ENCODE results near the gene MARCHF9. TPM values are rescaled to one million over a fixed set of nuclear protein-coding genes. Genes with fewer than 3 reads are reported as not detected.

Gene MARCHF9
- total and polyA plus RNA-seq, 2 donors (not counting 1 experiment from before 2014, with no cell fraction given): 81.4 to 128 TPM

GRCh38 chr12:57718641-57719528, 36.0 kb upstream of the MARCHF9 start:
- peaks cover 3 to 62% of the 10 kb centered on the region in 2 experiments for H3K36me3 ChIP-seq (replicated peaks in 1 of 2; ENCODE audit: control extremely low read depth in 1 of 2, control insufficient read depth in 1 of 2, extremely low read depth in 1 of 2, insufficient read depth in 2 of 2, low read length in 1 of 2)
- Mint-ChIP-seq H3K4me3 (no peak overlapping the region), H3K9me3 (ENCODE audit: insufficient read depth) (no peaks in the 10 kb centered on the region), H3K4me1 (peaks cover 14% of the 10 kb centered on the region), H3K27ac (no peak overlapping the region), H3K27me3 (no peaks in the 10 kb centered on the region)
- TF ChIP-seq CTCF (IDR thresholded peaks at IDR 0.05) (no peak), EZH2 (IDR thresholded peaks at IDR 0.05; ENCODE audit: borderline replicate concordance, insufficient read depth, low read depth, low read length, poor library complexity, severe bottlenecking) (no peak)
- H3K27ac ChIP-seq (ENCODE audit: low read length in 2 of 2): no peak overlapping the region
- H3K4me2 ChIP-seq (replicated peaks; ENCODE audit: low read depth, low read length, poor library complexity, severe bottlenecking): no peak overlapping the region
- DNase-seq: no peak
- H3K9ac ChIP-seq (ENCODE audit: low read length): no peak overlapping the region
- CTCF ChIA-PET: no interaction called here
- intact Hi-C loops (cut with micrococcal nuclease): no loop called here
- POLR2A ChIA-PET: interaction anchor here (0.6 kb wide), 1 partner anchor 967 kb away, joined by 7 read pairs; no protein-coding TSS in a partner anchor
- H3K4me3 ChIP-seq (ENCODE audit: control extremely low read depth in 1 of 5, extremely low read depth in 1 of 5, insufficient read depth in 1 of 5, low read depth in 2 of 5, low read length in 4 of 5): no peak overlapping the region
- H3K27me3 ChIP-seq (replicated peaks in 1 of 4; ENCODE audit: control extremely low read depth in 1 of 4, control insufficient read depth in 3 of 4, insufficient read depth in 4 of 4, low read length in 3 of 4): no peaks in the 10 kb centered on the region
- peaks cover 29% of the 10 kb centered on the region for H4K20me1 ChIP-seq (ENCODE audit: control insufficient read depth, insufficient read depth, low read length, poor library complexity, severe bottlenecking)
- 96% methylated on average over 8 of the region's 15 CpGs for WGBS (ENCODE audit: insufficient coverage)
- peaks cover 4% of the 10 kb centered on the region for H3K79me2 ChIP-seq (ENCODE audit: control insufficient read depth, insufficient read depth, low read length)
- no peak for ATAC-seq (ENCODE audit: low read depth)
- no peaks in the 10 kb centered on the region for H3K9me3 ChIP-seq (ENCODE audit: control extremely low read depth in 1 of 3, control insufficient read depth in 2 of 3, insufficient read depth in 1 of 3, low read length in 2 of 3)
- no peak overlapping the region for H2AFZ ChIP-seq (ENCODE audit: insufficient read depth, low read depth, low read length, poor library complexity, severe bottlenecking)
- H3K4me1 ChIP-seq (ENCODE audit: control insufficient read depth in 2 of 2, insufficient read depth in 2 of 2, low read length in 2 of 2): peaks cover 13 to 19% of the 10 kb centered on the region in 2 donors
